GM12873 (cell line): ENCODE results near the gene UGT1A4.

Source experiments
- TF ChIP-seq, protein P1 (sequence below): IDR thresholded peaks from 2 replicates; pipeline ENCODE4 v1.5.1; 2012; ENCODE audit warnings: low read depth, mild to moderate bottlenecking, moderate library complexity, low read length, control low read depth; ENCODE audit not compliant: insufficient read depth; ENCODE audit errors: missing control alignments

The UGT1A4 gene

DNA sequence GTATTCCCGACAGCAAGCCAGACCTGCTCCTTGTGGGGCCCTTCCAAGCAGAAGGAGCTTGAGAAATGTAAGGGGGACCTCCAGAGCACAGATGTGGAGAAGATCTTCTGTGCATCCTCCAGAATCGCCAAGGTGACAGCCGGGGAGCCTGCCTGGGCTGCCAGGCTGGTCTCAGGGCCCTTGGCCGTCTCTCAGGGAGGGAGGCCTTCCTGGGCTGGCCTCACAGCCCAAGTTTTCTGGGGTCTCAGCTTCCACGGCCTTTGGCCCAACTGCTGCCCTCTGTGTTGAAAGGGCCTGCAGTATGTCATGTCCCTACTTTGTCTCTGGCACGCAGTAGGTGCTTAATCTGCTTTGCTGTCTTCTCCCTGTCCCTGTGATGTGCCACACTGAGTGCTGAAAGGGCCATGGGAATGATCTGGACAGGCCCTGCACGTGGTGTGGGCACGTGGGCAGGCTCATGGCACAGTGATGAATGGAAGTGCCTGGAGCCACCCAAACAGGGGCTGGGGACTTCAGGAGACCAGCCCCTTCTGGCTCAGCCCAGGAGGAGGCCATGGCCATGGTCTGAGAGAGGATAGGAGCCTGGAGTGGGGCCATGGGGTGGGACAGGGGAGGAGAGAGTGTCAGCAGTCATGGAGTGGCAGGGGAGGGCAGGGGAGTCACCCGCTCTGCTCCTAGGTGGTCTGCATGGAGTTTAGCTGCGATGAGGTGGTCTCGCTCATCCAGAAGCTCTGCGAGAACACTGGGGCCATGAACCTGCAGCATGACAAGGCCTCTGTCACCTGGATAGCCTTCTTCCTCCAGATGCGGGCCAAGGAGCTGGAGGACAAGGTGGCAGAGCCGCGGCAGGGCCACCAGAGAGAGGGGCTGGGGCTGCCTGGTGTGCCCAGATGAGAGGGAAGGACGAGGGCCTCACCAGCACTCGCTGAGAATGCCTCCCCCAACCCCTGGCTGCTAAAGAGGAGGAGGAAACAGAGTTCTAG is 100.4 kb downstream of the UGT1A4 start:
- TF ChIP-seq, protein P1, sequence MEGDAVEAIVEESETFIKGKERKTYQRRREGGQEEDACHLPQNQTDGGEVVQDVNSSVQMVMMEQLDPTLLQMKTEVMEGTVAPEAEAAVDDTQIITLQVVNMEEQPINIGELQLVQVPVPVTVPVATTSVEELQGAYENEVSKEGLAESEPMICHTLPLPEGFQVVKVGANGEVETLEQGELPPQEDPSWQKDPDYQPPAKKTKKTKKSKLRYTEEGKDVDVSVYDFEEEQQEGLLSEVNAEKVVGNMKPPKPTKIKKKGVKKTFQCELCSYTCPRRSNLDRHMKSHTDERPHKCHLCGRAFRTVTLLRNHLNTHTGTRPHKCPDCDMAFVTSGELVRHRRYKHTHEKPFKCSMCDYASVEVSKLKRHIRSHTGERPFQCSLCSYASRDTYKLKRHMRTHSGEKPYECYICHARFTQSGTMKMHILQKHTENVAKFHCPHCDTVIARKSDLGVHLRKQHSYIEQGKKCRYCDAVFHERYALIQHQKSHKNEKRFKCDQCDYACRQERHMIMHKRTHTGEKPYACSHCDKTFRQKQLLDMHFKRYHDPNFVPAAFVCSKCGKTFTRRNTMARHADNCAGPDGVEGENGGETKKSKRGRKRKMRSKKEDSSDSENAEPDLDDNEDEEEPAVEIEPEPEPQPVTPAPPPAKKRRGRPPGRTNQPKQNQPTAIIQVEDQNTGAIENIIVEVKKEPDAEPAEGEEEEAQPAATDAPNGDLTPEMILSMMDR, result no peak

DNA sequence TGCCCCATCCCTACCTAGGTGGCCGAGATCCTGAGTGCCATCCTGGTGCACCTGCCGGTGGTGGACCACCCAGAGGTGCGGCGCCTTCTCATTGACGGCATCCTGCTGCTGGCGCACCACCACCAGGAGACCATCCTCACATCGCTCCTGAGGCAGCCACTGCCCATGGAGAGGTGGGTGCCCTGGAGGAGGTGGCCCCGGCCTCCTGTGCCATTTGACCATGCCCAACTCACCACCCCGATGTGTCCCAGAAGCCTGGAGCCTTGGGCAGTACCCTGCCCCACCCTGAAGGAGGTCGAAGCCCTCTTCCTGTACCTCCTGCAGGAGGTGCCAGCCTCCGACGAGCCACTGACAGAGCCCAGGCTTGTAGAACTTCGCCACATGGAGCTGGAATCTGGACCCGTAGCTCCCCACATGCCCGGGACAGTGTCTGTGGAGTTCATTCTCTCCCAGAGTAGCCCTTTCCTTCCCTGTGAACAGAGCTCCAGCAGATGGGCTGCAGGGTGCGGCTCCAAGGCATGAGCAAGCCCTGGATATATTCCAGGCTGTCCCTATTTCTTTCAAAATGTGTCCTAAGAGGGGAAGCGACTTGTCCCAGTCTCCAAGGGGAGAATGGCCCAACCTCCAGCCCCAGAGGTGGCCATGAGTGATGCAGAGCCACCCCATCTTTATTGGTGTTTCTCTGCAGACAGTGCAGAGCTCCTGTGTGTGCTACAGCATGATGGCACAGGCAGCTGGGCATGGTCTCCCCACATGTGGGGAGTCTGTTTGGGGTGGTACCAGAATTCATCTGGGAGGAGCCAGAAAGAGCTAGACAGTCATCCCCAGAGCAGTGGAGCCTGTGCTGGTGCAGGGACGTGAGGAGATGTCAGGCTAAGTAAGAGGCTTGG is 101.6 kb downstream of the UGT1A4 start:
- TF ChIP-seq, protein P1, result no peak

DNA sequence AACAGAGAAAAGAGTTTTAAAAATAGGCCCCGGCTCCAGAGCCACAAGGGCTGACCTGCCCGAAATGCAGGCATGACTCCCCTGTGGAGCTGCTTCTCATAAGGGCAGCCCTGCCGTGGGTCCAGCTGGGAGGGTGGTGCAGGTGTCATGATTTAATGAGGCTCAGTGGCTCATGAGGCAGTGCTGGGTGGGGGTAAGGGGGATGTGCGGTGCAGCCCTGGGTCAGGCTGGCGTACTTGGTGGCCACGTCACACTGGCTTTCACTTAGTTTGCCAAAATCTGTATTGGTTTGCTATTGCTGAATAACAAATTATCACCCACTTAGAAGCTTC is 102.2 kb downstream of the UGT1A4 start:
- TF ChIP-seq, protein P1, result no peak

DNA sequence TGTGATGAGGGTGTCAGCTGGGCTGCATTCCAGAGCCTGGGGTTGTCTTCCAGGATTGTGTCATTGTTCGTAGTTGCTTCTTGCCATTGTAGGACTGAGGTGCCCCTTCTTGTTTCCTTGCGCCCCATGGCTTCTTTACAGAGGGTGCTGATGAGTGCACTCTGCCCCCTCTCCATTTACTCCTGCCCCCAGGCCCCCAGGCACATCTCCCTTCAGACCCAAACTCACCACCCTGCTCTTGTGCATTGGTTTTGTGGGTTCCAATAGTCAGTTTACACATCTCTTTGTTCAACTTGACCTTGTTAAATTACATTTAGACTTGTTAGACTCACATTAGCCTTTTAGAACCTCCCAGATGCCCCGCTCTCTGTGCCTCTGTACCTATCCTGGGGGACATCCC is 102.7 kb downstream of the UGT1A4 start:
- TF ChIP-seq, protein P1, result no peak

DNA sequence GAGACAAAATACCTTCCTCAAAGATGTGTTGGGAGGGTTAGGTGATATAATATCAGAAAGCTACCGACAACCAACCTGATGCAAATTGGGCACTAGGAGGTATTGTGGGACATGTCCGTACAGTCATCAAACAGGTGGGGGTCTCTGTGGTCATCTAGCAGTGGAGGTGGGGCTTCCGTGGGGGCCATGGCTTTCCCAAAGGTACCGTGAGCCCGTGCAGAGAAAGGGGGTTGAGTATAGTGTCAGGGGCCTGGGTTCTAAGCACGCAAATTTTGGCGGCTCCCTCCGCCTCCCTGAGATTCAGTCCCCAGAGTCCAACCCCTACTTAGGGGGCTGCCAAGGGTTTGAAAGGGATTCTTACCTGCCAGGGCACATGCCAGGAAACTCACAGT is 103.2 kb downstream of the UGT1A4 start:
- TF ChIP-seq, protein P1, result no peak

DNA sequence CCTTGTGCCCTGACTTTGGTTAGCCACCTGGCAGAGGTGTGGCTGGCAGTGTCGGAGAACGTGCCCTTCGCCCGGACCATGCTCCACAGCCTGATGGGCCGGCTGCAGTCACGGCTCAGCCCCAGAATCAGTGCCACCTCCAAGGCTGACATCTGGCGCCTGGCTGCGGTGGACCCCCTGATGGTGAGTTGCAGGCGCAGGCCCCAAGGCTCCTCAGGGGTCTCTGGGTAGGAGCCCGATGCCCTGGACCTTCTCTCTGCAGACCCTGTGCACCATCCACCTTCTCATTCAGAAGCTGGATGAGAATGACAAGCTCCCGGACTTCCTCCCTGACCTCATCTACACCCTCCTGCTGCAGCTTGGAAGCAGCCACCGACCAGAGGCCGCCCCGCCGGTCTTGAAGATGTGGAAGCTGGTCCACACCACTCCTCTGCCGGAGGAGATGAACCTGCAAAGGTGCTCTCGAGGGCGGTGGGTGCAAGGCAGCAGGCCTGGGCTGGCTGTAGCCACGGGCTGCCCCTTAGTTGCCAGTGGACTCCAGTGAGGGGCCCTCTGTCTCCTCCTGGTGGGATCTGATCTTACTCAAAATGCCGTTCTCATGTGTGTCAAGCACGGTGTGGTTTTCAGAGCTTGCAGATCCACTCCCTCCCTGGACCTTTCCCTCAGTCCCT is 103.7 kb downstream of the UGT1A4 start:
- TF ChIP-seq, protein P1, result no peak
